Fibroblast of lung (primary cell): ENCODE measurements around the gene AMOTL1.

ENCODE experiments used
- EZH2 ChIP-seq: IDR thresholded peaks from 2 replicates; pipeline ENCODE4 v1.5.1; 2012; ENCODE audit warnings: low read length, control low read depth, mild to moderate bottlenecking; ENCODE audit errors: missing control alignments
- TF ChIP-seq, protein P1 (sequence below), 2 donors: IDR thresholded peaks in 1 of 2; conservative IDR thresholded peaks in 1 of 2; 1 replicate in 1 of 2; 2 replicates in 1 of 2; pipeline ENCODE4 v1.5.1; 2011 to 2012; ENCODE audit warnings: low read length in 2 of 2, control low read depth in 1 of 2, inconsistent platforms in 1 of 2, low read depth in 1 of 2, mild to moderate bottlenecking in 1 of 2

DNA sequence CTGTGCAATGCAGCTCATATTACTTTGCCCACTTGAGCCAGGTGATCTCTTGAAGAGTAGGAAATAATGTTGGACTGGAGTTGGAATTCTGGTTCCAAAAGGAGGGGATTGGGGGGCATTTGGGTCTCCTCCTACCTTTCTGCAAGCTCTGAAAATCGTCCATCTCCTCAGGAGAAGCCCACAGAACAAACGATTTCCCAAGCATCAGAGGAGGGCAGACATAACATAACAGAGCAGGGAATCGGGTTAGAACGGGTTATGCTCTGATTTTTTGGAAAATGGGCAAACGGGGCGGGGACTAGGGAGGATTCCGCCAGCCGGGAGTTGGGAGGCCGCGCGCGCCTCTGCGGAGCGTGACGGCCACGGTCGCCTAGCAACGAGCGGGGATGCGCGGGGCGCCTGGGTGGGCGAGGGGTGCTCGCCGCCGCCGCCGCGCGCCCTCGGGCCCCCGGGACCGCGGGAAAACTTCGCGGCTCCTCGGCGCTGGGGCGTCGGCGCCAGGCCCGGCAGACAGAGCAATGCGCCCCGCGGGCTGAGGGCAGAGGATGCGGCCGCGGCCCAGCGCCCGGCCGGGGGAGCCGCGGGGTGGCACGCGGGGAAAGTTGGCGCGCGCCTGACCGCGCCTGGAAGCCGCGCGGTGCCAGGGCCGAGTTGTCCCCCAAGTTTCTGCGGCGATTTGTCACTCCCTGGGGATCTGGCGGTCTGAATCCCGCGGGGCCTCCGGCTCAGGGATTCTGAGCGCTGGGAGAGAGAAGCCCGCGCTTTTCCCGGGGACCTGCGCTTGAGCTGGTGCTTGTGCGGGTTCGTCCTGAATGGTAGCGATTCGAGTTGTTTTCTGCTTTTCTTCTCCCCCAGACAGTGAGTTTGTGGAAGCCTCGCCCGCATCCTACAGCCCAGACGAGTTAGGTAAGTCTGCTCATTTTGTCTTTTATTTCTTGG is 27.8 kb upstream of the AMOTL1 start:
- TF ChIP-seq, protein P1, sequence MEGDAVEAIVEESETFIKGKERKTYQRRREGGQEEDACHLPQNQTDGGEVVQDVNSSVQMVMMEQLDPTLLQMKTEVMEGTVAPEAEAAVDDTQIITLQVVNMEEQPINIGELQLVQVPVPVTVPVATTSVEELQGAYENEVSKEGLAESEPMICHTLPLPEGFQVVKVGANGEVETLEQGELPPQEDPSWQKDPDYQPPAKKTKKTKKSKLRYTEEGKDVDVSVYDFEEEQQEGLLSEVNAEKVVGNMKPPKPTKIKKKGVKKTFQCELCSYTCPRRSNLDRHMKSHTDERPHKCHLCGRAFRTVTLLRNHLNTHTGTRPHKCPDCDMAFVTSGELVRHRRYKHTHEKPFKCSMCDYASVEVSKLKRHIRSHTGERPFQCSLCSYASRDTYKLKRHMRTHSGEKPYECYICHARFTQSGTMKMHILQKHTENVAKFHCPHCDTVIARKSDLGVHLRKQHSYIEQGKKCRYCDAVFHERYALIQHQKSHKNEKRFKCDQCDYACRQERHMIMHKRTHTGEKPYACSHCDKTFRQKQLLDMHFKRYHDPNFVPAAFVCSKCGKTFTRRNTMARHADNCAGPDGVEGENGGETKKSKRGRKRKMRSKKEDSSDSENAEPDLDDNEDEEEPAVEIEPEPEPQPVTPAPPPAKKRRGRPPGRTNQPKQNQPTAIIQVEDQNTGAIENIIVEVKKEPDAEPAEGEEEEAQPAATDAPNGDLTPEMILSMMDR (conservative IDR thresholded peaks at IDR 0.05 in 1 of 2, IDR thresholded peaks at IDR 0.05 in 1 of 2; ENCODE audit: low read depth in 1 of 2, low read length in 2 of 2), result no peak
- peak; percentile 37 for TF ChIP-seq EZH2
